ENCODE measurements around the gene PDLIM1. TPM values are rescaled to one million over a fixed set of nuclear protein-coding genes. Genes with fewer than 3 reads are reported as not detected.

PDLIM1 gene
- total RNA-seq, 4 donors from 2014 or later = 59.5 to 142 (median 79.2) TPM

- TF ChIP-seq POLR2A (IDR thresholded peaks at IDR 0.05) = no peak
- no peak overlapping the region for H3K27ac ChIP-seq
- H3K27me3 ChIP-seq = no peaks in the 10 kb centered on the region
- 82% methylated on average over 2 of the region's 2 CpGs for WGBS, 2 donors
- no peak overlapping the region for H3K4me3 ChIP-seq
- intact Hi-C loops (cut with DNase I) = no loop called here
- H3K36me3 ChIP-seq = peaks cover 0 to 24% (median 0%) of the 10 kb centered on the region in 3 donors
- no peak for DNase-seq
- H3K4me1 ChIP-seq = peaks cover 0 to 16% (median 0%) of the 10 kb centered on the region in 3 donors
- H3K9me3 ChIP-seq = no peaks in the 10 kb centered on the region
Measured at GRCh38 chr10:95315509-95315908, 24.7 kb upstream of the PDLIM1 start.

GRCh38 chr10:95314192-95314918, 23.6 kb upstream of the PDLIM1 start:
- no peak for TF ChIP-seq CTCF (IDR thresholded peaks at IDR 0.05)
- no peak for TF ChIP-seq POLR2A (IDR thresholded peaks at IDR 0.05)

GRCh38 chr10:95312986-95313495, 22.2 kb upstream of the PDLIM1 start:
- WGBS, 2 donors = 100% methylated on average over 1 of the region's 1 CpG
- Histone ChIP-seq H3K27me3 (no peaks in the 10 kb centered on the region), H3K27ac (no peak overlapping the region)

More at GRCh38 chr10:95314192-95314918, 23.6 kb upstream of the PDLIM1 start:
- H3K36me3 ChIP-seq = peaks cover 0 to 18% (median 0%) of the 10 kb centered on the region in 3 donors
- H3K4me1 ChIP-seq = peaks cover 1 to 21% (median 3%) of the 10 kb centered on the region in 3 donors
- intact Hi-C loops (cut with DNase I) = no loop called here
- no peak for DNase-seq
- WGBS, 2 donors = 78 to 96% methylated on average over 3 of the region's 4 CpGs
- no peak overlapping the region for H3K4me3 ChIP-seq
- H3K27me3 ChIP-seq = no peaks in the 10 kb centered on the region
- peak overlapping the region in 1 of 4 donors; percentile 2 for H3K27ac ChIP-seq
- no peaks in the 10 kb centered on the region for H3K9me3 ChIP-seq

GRCh38 chr10:95312257-95312656, 21.5 kb upstream of the PDLIM1 start:
- Histone ChIP-seq H3K4me3 (no peak overlapping the region), H3K36me3 (peaks cover 0 to 18% (median 0%) of the 10 kb centered on the region in 3 donors), H3K4me1 (peaks cover 6 to 38% (median 17%) of the 10 kb centered on the region in 3 donors), H3K27me3 (no peaks in the 10 kb centered on the region), H3K27ac (no peak overlapping the region), H3K9me3 (no peaks in the 10 kb centered on the region)
- no peak for TF ChIP-seq POLR2A (IDR thresholded peaks at IDR 0.05)
- no peak for TF ChIP-seq CTCF (IDR thresholded peaks at IDR 0.05)
- intact Hi-C loops (cut with DNase I) = no loop called here
- no peak for DNase-seq
- WGBS, 2 donors = 67 to 69% methylated on average over 6 of the region's 6 CpGs

More at GRCh38 chr10:95312986-95313495, 22.2 kb upstream of the PDLIM1 start:
- H3K4me1 ChIP-seq = peaks cover 6 to 30% (median 16%) of the 10 kb centered on the region in 3 donors
- intact Hi-C loops (cut with DNase I) = no loop called here
- no peak overlapping the region for H3K4me3 ChIP-seq
- DNase-seq = no peak
- H3K9me3 ChIP-seq = no peaks in the 10 kb centered on the region
- H3K36me3 ChIP-seq = peaks cover 0 to 18% (median 0%) of the 10 kb centered on the region in 3 donors
- no peak for TF ChIP-seq POLR2A (IDR thresholded peaks at IDR 0.05)
- no peak for TF ChIP-seq CTCF (IDR thresholded peaks at IDR 0.05)

- Histone ChIP-seq H3K4me3 (peak overlapping the region in 1 of 4 donors; percentile 13), H3K9me3 (no peaks in the 10 kb centered on the region), H3K36me3 (peaks cover 0 to 15% (median 0%) of the 10 kb centered on the region in 3 donors), H3K4me1 (peaks cover 6 to 38% (median 17%) of the 10 kb centered on the region in 3 donors), H3K27ac (peak overlapping the region in 3 of 4 donors; percentile 44 to 81 (median 80)), H3K27me3 (no peaks in the 10 kb centered on the region)
- intact Hi-C loops (cut with DNase I) = no loop called here
- DNase-seq = no peak
- WGBS, 2 donors = 0 to 23% methylated on average over 1 of the region's 1 CpG
- TF ChIP-seq POLR2A (IDR thresholded peaks at IDR 0.05) (no peak), CTCF (IDR thresholded peaks at IDR 0.05) (no peak)
Measured at GRCh38 chr10:95309958-95310357, 19.2 kb upstream of the PDLIM1 start.
